NK-92 (cell line): ENCODE results near the gene SGCG.

ENCODE experiments used
- DNase-seq: peaks from one replicate; lab custom pipeline; 2025; ENCODE audit not compliant: unreplicated experiment; lab: John Stamatoyannopoulos, UW

The SGCG gene

DNA sequence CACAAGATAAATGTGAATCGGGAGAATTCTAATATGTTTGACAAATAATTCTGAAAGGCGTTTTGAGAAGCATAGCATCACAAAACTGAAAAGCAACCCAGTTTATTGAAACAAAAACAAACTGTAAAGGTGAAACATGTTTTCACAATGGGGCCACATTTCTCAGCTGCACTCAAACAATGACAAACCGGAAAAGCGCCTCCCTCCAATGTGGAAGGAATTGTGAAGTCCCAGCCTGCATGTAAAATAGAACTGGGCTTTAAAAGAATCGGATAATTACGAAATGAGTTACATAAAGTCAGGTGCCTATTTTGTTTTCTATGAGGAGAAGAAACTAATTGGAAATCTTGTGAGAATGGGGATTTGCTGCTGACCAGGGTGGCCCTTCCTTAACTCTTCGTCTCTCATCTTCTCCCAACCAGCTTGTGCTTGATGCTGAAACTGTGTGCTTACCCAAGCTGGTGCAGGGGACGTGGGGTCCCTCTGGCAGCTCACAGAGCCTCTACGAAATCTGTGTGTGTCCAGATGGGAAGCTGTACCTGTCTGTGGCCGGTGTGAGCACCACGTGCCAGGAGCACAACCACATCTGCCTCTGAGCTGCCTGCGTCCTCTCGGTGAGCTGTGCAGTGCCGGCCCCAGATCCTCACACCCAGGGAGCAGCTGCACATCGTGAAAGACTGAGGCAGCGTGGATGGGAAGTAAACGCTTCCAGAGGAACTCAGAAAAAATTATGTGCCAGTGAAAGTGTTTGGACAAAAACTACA lies 143.3 kb downstream of the SGCG start:
- no peak for DNase-seq

DNA sequence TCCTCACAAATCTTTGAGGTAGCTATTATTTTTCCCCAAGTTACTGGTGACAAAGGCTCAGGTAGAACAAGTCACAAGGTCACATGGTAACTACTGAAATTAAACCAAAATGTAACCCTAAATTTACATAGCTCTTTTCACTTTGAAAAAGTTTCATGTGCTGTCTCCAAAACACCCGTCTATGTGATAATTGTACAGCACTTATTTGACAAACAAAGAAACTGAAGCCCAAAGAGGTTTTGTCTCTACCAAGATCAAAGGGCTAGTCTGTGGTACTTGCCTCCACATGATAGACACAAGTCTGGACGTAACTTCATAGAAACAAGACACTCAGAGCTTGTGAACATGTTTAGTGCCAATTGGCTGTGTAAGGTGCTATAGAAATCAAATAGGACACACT lies 144.4 kb downstream of the SGCG start:
- DNase-seq = no peak

DNA sequence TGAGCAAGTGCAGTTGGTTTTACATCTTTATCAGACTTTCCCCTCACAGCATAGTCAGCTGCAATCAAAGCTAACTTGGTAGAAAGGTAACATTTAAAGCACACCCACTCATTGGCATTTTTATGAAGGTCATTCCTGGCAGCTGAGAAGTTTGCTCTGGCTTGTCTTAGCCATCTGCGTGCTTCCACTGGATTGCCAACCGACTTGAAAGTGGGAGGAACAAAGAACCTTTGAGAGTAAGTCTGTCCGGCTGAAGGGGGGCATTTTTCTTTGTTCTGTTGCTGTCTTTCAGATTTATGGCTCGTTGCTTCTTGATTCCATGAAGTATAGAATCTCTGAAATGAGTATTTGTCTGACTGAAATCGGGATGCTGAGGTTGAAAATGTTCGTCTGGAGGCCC lies 149.6 kb downstream of the SGCG start:
- no peak for DNase-seq

GRCh38 chr13:23339225-23339624 lies 158.4 kb downstream of the SGCG start:
- DNase-seq = no peak

GRCh38 chr13:23344931-23345595 lies 164.3 kb downstream of the SGCG start:
- DNase-seq = no peak

- DNase-seq = no peak
Measured at GRCh38 chr13:23347601-23348000, 166.8 kb downstream of the SGCG start.

GRCh38 chr13:23348262-23349127 lies 167.7 kb downstream of the SGCG start:
- DNase-seq = no peak

DNA sequence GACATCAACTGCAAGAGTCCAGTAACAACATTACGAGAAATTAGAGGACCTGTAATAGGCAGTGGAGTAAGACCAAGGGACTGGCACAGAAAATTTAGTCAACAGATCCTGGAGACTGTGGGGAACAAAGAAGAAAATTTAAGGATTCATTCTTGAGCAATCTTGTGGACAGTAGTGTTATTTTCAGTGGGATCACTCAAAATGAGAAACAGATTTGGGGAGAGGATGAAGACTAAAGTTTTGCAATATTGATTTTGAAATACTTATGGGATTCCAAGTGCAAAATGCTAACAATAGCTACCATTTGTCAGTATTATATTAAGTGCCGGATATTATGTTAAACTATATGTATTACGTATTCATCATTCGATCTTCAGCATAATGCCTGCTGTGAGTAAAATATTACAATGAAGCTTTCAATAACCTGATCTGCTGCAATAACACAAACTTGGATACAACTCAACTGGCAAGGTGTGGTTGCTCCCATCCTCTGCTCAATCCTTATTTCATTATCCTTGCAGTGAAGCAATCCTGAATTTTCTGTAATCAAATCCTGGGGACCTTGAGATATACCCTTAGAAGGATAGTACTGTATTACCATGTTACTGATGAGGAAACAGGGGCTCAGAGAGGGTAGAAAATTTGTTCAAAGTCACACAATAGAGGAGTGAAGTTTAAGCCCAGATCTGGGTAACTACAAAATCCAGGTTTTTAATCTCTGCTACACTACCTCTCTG lies 168.6 kb downstream of the SGCG start:
- DNase-seq = no peak

- DNase-seq = no peak
Measured at GRCh38 chr13:23350009-23350408, 169.2 kb downstream of the SGCG start.

GRCh38 chr13:23352161-23352560 lies 171.4 kb downstream of the SGCG start:
- no peak for DNase-seq

GRCh38 chr13:23354520-23354919 lies 173.7 kb downstream of the SGCG start:
- DNase-seq = no peak

DNA sequence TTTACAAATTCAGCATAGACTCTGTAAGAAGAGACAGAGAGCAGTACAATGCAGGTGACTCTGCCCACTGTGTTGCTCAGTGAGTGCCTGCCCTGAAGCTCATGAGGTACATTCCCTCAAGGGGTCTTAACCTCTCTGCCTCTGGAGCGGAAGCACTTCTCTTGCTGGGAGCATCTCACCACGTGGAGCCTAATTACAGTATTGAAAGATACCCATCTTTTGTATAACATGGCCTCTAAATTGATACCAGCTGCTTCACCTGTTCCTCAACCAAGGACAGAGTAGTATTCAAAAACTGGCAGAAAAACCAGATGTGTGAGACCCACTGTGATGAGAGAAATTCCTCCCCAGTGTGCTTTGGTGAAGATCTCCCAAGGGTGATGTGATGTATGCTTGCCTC lies 175.6 kb downstream of the SGCG start:
- no peak for DNase-seq

DNA sequence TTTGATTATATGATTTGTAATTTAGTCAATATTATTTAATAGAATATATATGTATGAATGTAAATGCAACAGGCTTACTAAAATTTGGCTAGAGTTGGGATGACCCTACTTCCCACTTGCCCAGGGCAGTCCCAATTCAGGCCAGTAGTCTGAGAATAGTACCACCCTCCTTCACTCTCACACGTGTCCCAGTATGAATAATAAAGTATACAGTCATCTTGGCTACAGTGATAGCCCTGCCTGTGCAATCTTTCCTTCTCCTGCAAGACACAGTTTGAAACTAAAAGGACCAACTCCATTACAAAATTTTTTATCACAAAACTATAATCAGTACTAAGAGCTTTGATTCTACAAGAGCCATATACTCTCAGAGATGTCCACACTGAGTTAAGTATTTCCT lies 176.6 kb downstream of the SGCG start:
- no peak for DNase-seq

DNA sequence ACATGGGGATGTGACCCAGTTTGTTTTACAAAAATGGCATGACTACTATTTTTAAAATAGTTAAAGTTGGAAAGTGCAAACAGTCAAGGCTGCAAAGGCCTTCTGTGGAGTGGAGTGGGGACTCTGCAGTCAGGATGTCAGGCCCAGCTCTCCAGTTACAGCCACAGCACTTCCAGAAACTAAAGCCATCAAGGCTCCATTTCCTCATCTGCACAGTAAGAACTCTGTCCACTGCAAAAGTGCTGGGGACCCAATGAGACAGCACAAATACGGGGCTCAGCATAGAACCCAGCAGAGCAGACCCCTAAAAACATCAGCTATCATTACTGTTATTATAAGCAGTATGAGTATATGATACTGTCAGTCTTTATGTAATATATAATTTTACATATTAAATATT lies 179.1 kb downstream of the SGCG start:
- no peak for DNase-seq

- DNase-seq = no peak
Measured at GRCh38 chr13:23365652-23366051, 184.9 kb downstream of the SGCG start.

DNA sequence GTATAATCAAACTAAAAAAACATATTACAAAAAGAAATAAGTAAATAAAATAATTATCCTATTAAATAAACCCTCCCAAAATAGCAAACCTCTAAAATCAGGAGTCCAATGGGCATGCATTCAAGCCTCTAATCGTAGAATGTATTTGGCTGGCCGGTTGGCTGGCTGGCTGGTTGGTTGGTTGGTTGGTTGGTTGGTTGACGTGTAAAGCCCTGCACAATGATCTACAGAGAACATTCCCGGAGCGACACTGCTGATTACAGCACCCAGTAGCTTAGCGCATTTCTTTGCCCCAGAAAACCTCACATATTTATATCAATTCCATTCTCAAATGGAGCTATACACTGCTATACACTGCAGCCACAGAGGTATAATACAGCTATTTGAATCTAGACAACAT lies 187.1 kb downstream of the SGCG start:
- no peak for DNase-seq

DNA sequence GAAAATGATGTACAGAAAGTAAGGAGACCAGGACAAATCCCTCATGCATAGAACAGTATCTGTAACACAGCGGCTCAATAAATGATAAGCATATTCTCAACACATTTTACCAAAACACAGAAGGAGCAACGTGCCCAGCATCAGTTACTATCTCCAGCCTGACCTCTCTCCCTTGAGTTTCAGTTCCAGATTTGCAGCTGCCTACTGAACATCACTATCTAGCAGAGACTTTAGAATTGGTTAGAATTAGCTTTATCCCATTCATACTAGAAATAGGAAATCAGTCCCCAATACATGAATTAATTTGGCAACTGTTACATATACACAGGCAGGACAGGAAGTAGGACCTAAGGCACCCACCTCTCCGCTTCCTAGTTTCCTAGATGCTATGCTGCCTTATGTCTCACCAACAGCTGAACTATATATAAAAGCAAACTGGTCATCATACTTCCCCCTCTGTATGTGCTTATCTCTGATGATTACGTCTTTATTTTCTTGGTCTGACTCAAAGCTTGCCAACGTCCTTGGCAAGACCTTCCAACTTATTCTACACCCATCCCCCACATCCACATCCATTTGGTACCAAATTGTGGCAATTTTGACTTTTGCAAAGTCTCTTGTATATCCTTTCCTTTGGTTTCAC lies 191.6 kb downstream of the SGCG start:
- no peak for DNase-seq
